Colonic mucosa (tissue), 4 donors: ENCODE measurements around the gene GMDS. TPM values are rescaled to one million over a fixed set of nuclear protein-coding genes. Genes with fewer than 3 reads are reported as not detected.

ENCODE experiments used
- DNase-seq: peaks from one replicate; pipeline ENCODE4 v3.0.0-alpha.2; 2020
- H3K27ac ChIP-seq: fragments of 200-600 bp; one replicate; pipeline ENCODE4 v1.8.0; 2021
- H3K27me3 ChIP-seq: fragments of 200-600 bp; one replicate; pipeline ENCODE4 v1.8.0; 2021
- H3K36me3 ChIP-seq: fragments of 200-600 bp; one replicate; pipeline ENCODE4 v1.8.0; 2021
- H3K4me1 ChIP-seq: fragments of 200-600 bp; one replicate; pipeline ENCODE4 v1.8.0; 2021; ENCODE audit warnings: mild to moderate bottlenecking
- H3K4me3 ChIP-seq: fragments of 200-600 bp; one replicate; pipeline ENCODE4 v1.8.0; 2021
- H3K9ac ChIP-seq, 2 donors: one replicate each; pipeline ENCODE4 v1.7.0; 2013; ENCODE audit warnings: control low read depth in 2 of 2, low read depth in 2 of 2, low read length in 2 of 2
- H3K9me3 ChIP-seq: fragments of 200-600 bp; one replicate; pipeline ENCODE4 v1.8.0; 2021
- intact Hi-C: fragments of 100-400 bp; cut with DNase I; formaldehyde crosslinking; loops from one replicate; pipeline ENCODE4 v1.14.1; 2022
- total RNA-seq, 2 donors: library from RNA; stranded (reverse); fragmentation: NEBNext Ultra II Directional in 1 of 2; extraction: Animal tissue kit (Norgen Biotek cat#: 25700) in 1 of 2; gene quantifications; one replicate each; pipeline ENCODE4 v1.2.1, GENCODE V29; 2021
- TF ChIP-seq, protein P1 (sequence below): fragments of 200-600 bp; IDR thresholded peaks from one replicate; pipeline ENCODE4 v1.8.0; 2022; ENCODE audit warnings: antibody characterized with exemption, mild to moderate bottlenecking
- donor health status: healthy.
- donor health status: DM: no; HTN: no; CAD: no.
- donor health status: DM: no; HTN: no; CAD: no.

GMDS gene
- total RNA-seq, 2 donors from 2014 or later = 247 to 272 TPM

DNA sequence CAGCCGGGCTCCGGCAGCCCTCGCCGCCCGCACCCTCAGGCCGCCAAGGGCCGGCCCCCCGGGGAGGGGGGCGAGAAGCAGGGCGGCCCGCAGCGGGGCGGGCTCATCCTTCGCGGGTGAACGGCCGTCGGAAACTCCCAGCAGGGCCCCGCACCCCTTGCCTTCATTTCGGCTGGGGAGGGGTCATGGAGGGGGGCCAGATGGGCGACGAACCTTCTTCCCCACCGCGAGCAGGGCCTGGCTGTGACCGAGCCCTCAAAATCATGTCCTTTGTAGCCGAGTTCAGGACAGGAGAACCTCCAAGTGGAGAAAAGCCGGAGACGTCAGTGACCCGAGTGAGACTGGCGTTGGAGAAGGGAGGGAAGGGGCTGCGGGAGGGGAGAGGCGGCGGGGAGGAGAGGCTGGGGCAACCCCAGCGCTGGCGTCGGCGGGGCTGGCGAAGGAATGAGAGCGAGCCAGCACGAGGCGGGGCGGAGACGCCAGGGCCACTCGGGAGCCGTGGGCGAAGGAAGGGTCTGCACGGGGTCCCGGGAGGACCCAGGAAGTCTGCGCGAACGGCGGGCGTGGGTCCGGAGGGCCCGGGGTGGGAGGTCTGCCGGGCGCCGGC, 636.3 kb downstream of the GMDS start:
- Histone ChIP-seq H3K4me3 (peak overlapping the region; percentile 37), H3K27me3 (peaks cover 83% of the 10 kb centered on the region), H3K4me1 (peaks cover 27% of the 10 kb centered on the region), H3K27ac (no peak overlapping the region), H3K36me3 (no peaks in the 10 kb centered on the region), H3K9ac (peak overlapping the region in 1 of 2 donors; percentile 50), H3K9me3 (no peaks in the 10 kb centered on the region)
- no peak for DNase-seq
- TF ChIP-seq, protein P1, sequence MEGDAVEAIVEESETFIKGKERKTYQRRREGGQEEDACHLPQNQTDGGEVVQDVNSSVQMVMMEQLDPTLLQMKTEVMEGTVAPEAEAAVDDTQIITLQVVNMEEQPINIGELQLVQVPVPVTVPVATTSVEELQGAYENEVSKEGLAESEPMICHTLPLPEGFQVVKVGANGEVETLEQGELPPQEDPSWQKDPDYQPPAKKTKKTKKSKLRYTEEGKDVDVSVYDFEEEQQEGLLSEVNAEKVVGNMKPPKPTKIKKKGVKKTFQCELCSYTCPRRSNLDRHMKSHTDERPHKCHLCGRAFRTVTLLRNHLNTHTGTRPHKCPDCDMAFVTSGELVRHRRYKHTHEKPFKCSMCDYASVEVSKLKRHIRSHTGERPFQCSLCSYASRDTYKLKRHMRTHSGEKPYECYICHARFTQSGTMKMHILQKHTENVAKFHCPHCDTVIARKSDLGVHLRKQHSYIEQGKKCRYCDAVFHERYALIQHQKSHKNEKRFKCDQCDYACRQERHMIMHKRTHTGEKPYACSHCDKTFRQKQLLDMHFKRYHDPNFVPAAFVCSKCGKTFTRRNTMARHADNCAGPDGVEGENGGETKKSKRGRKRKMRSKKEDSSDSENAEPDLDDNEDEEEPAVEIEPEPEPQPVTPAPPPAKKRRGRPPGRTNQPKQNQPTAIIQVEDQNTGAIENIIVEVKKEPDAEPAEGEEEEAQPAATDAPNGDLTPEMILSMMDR = no peak
- intact Hi-C loops = no loop called here

DNA sequence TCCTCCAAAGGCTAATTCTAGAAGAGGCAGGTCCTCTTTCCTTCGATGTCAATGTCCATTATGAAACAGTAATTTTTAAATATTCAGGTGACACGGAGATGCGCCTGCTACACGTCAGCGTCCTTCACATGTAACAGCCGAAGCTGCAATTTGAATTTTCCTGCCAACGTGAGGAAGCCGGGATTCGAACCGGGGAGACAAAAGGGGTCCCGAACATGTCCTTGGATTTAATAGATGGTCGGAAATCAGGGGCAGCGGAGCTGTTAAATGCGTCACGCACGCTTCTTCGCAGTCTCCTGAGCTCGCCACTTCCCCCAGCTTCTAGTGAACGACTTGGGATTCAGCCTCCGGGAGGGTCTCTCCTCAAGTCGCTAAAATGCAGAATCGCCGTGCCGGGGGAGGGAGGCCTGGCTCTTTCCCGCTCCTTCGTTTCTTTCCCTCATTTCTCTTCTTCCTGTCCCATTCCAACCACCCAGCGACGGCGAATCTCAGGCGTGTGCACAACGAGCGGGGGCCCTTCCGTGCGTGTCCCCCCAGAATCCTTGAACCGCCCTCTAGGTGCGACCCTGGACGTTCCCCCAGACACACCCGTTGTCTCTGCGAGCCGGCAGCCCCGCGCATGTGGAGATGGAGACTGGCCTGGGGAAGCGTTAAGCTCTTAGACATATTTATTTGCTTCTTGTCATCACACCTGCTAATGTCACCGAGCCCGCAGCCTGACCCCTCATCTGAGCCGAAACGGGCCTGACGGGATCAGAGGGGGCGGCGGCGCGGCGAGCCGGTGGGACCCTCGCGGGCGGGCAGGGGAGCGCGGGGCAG, 637.0 kb downstream of the GMDS start:
- no peak for DNase-seq
- Histone ChIP-seq H3K9me3 (no peaks in the 10 kb centered on the region), H3K27ac (no peak overlapping the region), H3K27me3 (peaks cover 83% of the 10 kb centered on the region), H3K9ac (peak overlapping the region in 1 of 2 donors; percentile 50), H3K36me3 (no peaks in the 10 kb centered on the region), H3K4me1 (peaks cover 29% of the 10 kb centered on the region), H3K4me3 (no peak overlapping the region)
- intact Hi-C loops = no loop called here
- TF ChIP-seq, protein P1 = no peak

DNA sequence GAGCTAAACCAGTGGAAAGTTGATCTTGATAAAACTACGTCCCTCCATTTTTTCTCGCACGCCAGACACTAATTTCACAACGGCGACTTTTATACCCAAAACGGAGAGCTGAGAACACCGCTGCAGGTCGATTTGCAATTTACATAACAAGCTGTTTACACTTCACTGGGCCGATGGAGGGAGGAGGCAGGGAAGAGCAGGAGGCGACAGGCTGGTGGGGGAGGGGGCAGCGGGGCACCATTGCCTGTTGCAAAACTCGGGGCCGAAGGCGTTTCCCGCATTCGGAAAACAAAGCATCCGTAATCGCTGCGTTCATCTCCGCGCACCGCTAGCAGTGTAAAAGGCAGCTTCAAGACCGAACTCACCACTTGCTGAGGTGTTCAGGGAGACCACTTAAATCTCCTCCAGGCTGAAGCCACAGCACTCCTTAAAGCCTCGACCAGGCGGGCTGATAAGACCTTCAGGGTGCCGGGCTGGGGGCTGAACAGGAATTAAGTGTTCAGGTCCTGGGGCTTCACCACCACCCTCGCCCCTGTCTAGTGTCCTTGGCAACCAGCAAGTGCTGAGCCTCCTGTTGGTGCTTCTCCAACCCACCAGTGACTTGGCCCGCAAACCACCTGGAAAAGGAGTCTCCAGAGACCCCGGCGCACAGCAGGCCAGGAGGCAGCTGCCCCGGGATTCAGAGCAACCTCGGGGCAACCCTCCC, 637.7 kb downstream of the GMDS start:
- Histone ChIP-seq H3K4me3 (no peak overlapping the region), H3K4me1 (peaks cover 29% of the 10 kb centered on the region), H3K27ac (no peak overlapping the region), H3K27me3 (peaks cover 83% of the 10 kb centered on the region), H3K36me3 (no peaks in the 10 kb centered on the region), H3K9me3 (no peaks in the 10 kb centered on the region), H3K9ac (no peak overlapping the region)
- TF ChIP-seq, protein P1 = no peak
- intact Hi-C loops = no loop called here
- DNase-seq = no peak

- Histone ChIP-seq H3K36me3 (no peaks in the 10 kb centered on the region), H3K4me3 (no peak overlapping the region), H3K9ac (no peak overlapping the region), H3K9me3 (no peaks in the 10 kb centered on the region), H3K27me3 (peaks cover 83% of the 10 kb centered on the region), H3K4me1 (peaks cover 23% of the 10 kb centered on the region), H3K27ac (no peak overlapping the region)
- TF ChIP-seq, protein P1 = no peak
- intact Hi-C loops = no loop called here
- DNase-seq = no peak
These were observed 638.5 kb downstream of the GMDS start for GRCh38 chr6:1606780-1607515.
